Muscle layer of duodenum (tissue), 2 donors: ENCODE results near the gene AKAP7.

Source experiments
- H3K27ac ChIP-seq: one replicate; pipeline ENCODE4 v1.7.0; 2013; ENCODE audit warnings: mild to moderate bottlenecking, low read length
- H3K27me3 ChIP-seq: one replicate; pipeline ENCODE4 v1.7.0; 2013; ENCODE audit warnings: low read depth, mild to moderate bottlenecking, control low read depth, low read length
- H3K36me3 ChIP-seq, 2 donors: one replicate each; pipeline ENCODE4 v1.7.0; 2013; ENCODE audit warnings: low read length in 2 of 2, control low read depth in 1 of 2, mild to moderate bottlenecking in 1 of 2; ENCODE audit not compliant: insufficient read depth in 2 of 2, control insufficient read depth in 1 of 2
- H3K4me1 ChIP-seq, 2 donors: one replicate each; pipeline ENCODE4 v1.7.0; 2013; ENCODE audit warnings: low read length in 2 of 2, mild to moderate bottlenecking in 2 of 2, control low read depth in 1 of 2, moderate library complexity in 1 of 2; ENCODE audit not compliant: insufficient read depth in 2 of 2, control insufficient read depth in 1 of 2
- H3K4me3 ChIP-seq, 2 donors: one replicate each; pipeline ENCODE4 v1.7.0; 2013; ENCODE audit warnings: low read length in 2 of 2, low read depth in 1 of 2, mild to moderate bottlenecking in 1 of 2
- H3K9me3 ChIP-seq, 2 donors: one replicate each; pipeline ENCODE4 v1.7.0; 2013; ENCODE audit warnings: low read length in 2 of 2, control low read depth in 1 of 2, mild to moderate bottlenecking in 1 of 2; ENCODE audit not compliant: control insufficient read depth in 1 of 2
- donor health status: healthy.

The AKAP7 gene

GRCh38 chr6:131169613-131170012 is 34.3 kb downstream of the AKAP7 start:
- Histone ChIP-seq H3K36me3 (peaks cover 5 to 14% of the 10 kb centered on the region in 2 donors), H3K4me3 (no peak overlapping the region), H3K27ac (no peak overlapping the region), H3K9me3 (no peaks in the 10 kb centered on the region), H3K4me1 (no peaks in the 10 kb centered on the region), H3K27me3 (no peaks in the 10 kb centered on the region)

- no peaks in the 10 kb centered on the region for H3K4me1 ChIP-seq
- peaks cover 5 to 6% of the 10 kb centered on the region in 2 donors for H3K36me3 ChIP-seq
- H3K4me3 ChIP-seq, result no peak overlapping the region
- no peaks in the 10 kb centered on the region for H3K27me3 ChIP-seq
- H3K9me3 ChIP-seq, result no peaks in the 10 kb centered on the region
- no peak overlapping the region for H3K27ac ChIP-seq
Observed at GRCh38 chr6:131172222-131172621, 37.0 kb downstream of the AKAP7 start.

- no peaks in the 10 kb centered on the region for H3K4me1 ChIP-seq
- H3K9me3 ChIP-seq, result no peaks in the 10 kb centered on the region
- H3K27ac ChIP-seq, result no peak overlapping the region
- peaks cover 5 to 13% of the 10 kb centered on the region in 2 donors for H3K36me3 ChIP-seq
- H3K27me3 ChIP-seq, result no peaks in the 10 kb centered on the region
- H3K4me3 ChIP-seq, result no peak overlapping the region
Observed at GRCh38 chr6:131173680-131174079, 38.4 kb downstream of the AKAP7 start.

GRCh38 chr6:131175564-131175963 is 40.3 kb downstream of the AKAP7 start:
- H3K36me3 ChIP-seq, result peaks cover 0 to 14% of the 10 kb centered on the region in 2 donors
- H3K4me1 ChIP-seq, result no peaks in the 10 kb centered on the region
- H3K27me3 ChIP-seq, result no peaks in the 10 kb centered on the region
- no peak overlapping the region for H3K4me3 ChIP-seq
- no peaks in the 10 kb centered on the region for H3K9me3 ChIP-seq
- no peak overlapping the region for H3K27ac ChIP-seq

GRCh38 chr6:131177996-131178395 is 42.7 kb downstream of the AKAP7 start:
- Histone ChIP-seq H3K27me3 (no peaks in the 10 kb centered on the region), H3K4me1 (no peaks in the 10 kb centered on the region), H3K36me3 (peaks cover 0 to 14% of the 10 kb centered on the region in 2 donors)

GRCh38 chr6:131182991-131183425 is 47.7 kb downstream of the AKAP7 start:
- no peaks in the 10 kb centered on the region for H3K9me3 ChIP-seq
- H3K4me1 ChIP-seq, result no peaks in the 10 kb centered on the region
- H3K27me3 ChIP-seq, result no peaks in the 10 kb centered on the region
- peaks cover 4 to 27% of the 10 kb centered on the region in 2 donors for H3K36me3 ChIP-seq
- H3K4me3 ChIP-seq, result no peak overlapping the region
- H3K27ac ChIP-seq, result no peak overlapping the region

More at GRCh38 chr6:131177996-131178395, 42.7 kb downstream of the AKAP7 start:
- Histone ChIP-seq H3K4me3 (no peak overlapping the region), H3K27ac (no peak overlapping the region), H3K9me3 (no peaks in the 10 kb centered on the region)

GRCh38 chr6:131183427-131184095 is 48.3 kb downstream of the AKAP7 start:
- no peaks in the 10 kb centered on the region for H3K27me3 ChIP-seq
- H3K36me3 ChIP-seq, result peaks cover 4 to 26% of the 10 kb centered on the region in 2 donors
- no peaks in the 10 kb centered on the region for H3K9me3 ChIP-seq
- H3K4me3 ChIP-seq, result no peak overlapping the region
- H3K27ac ChIP-seq, result no peak overlapping the region
- H3K4me1 ChIP-seq, result no peaks in the 10 kb centered on the region

- no peak overlapping the region for H3K4me3 ChIP-seq
- H3K27ac ChIP-seq, result no peak overlapping the region
- H3K9me3 ChIP-seq, result peaks cover 0 to 18% of the 10 kb centered on the region in 2 donors
- no peaks in the 10 kb centered on the region for H3K27me3 ChIP-seq
- no peaks in the 10 kb centered on the region for H3K4me1 ChIP-seq
- peaks cover 3 to 17% of the 10 kb centered on the region in 2 donors for H3K36me3 ChIP-seq
Observed at GRCh38 chr6:131191590-131191989, 56.3 kb downstream of the AKAP7 start.

- H3K36me3 ChIP-seq, result peaks cover 0 to 10% of the 10 kb centered on the region in 2 donors
Observed at GRCh38 chr6:131197716-131198115, 62.4 kb downstream of the AKAP7 start.

GRCh38 chr6:131199568-131200272 is 64.5 kb downstream of the AKAP7 start:
- no peaks in the 10 kb centered on the region for H3K27me3 ChIP-seq
- no peak overlapping the region for H3K27ac ChIP-seq
- H3K9me3 ChIP-seq, result no peaks in the 10 kb centered on the region
- peaks cover 0 to 4% of the 10 kb centered on the region in 2 donors for H3K36me3 ChIP-seq
- H3K4me3 ChIP-seq, result no peak overlapping the region
- H3K4me1 ChIP-seq, result no peaks in the 10 kb centered on the region

More at GRCh38 chr6:131197716-131198115, 62.4 kb downstream of the AKAP7 start:
- Histone ChIP-seq H3K9me3 (peaks cover 0 to 4% of the 10 kb centered on the region in 2 donors), H3K27ac (no peak overlapping the region), H3K27me3 (no peaks in the 10 kb centered on the region), H3K4me3 (no peak overlapping the region), H3K4me1 (no peaks in the 10 kb centered on the region)

- no peaks in the 10 kb centered on the region for H3K36me3 ChIP-seq
- H3K9me3 ChIP-seq, result no peaks in the 10 kb centered on the region
- no peak overlapping the region for H3K27ac ChIP-seq
- no peak overlapping the region for H3K4me3 ChIP-seq
- H3K4me1 ChIP-seq, result no peaks in the 10 kb centered on the region
- no peaks in the 10 kb centered on the region for H3K27me3 ChIP-seq
Observed at GRCh38 chr6:131205481-131206244, 70.4 kb downstream of the AKAP7 start.
